ENCODE results near the gene TRAM2.
"Not testable (repeated sequence)": the region's sequence is repeated elsewhere in the genome, so short reads cannot be mapped to it uniquely, and the experiment has no call there.

TRAM2 gene

GRCh38 chr6:52474173-52474572 is 102.7 kb downstream of the TRAM2 start:
- DNase-seq, result no peak

GRCh38 chr6:52461194-52461593 is 115.7 kb downstream of the TRAM2 start:
- not testable (repeated sequence) for DNase-seq

GRCh38 chr6:52457096-52457495 is 119.8 kb downstream of the TRAM2 start:
- DNase-seq, result no peak

GRCh38 chr6:52454556-52454955 is 122.3 kb downstream of the TRAM2 start:
- no peak for DNase-seq

All from NCI-H1092 (cell line).